Spleen (tissue), 11 donors: ENCODE data around the gene SORCS2. TPM values are rescaled to one million over a fixed set of nuclear protein-coding genes. Genes with fewer than 3 reads are reported as not detected.

Source experiments
- DNase-seq: peaks from one replicate; pipeline ENCODE4 v3.0.0-alpha.2; 2020
- H3K27ac ChIP-seq, 8 donors: fragments of 200-600 bp; sonication (generic) in 7 of 8; 1 replicate in 4 of 8; 2 replicates in 4 of 8; pipeline versions ENCODE4 v1.5.0 to v1.8.0; 2016 to 2021; ENCODE audit warnings: inconsistent platforms in 4 of 8, mild to moderate bottlenecking in 4 of 8, moderate library complexity in 1 of 8
- H3K27me3 ChIP-seq, 7 donors: fragments of 200-600 bp; sonication (generic) in 6 of 7; replicated peaks in 1 of 7; 1 replicate in 4 of 7; 2 replicates in 3 of 7; pipeline versions ENCODE4 v1.5.0 to v1.8.0; 2016 to 2021; ENCODE audit warnings: inconsistent platforms in 3 of 7, mild to moderate bottlenecking in 1 of 7
- H3K36me3 ChIP-seq, 6 donors: fragments of 200-600 bp; sonication (generic) in 5 of 6; 1 replicate in 4 of 6; 2 replicates in 2 of 6; pipeline versions ENCODE4 v1.5.0 to v1.8.0; 2016 to 2021; ENCODE audit warnings: inconsistent platforms in 2 of 6
- H3K4me1 ChIP-seq, 6 donors: fragments of 200-600 bp; sonication (generic) in 5 of 6; 1 replicate in 3 of 6; 2 replicates in 3 of 6; pipeline versions ENCODE4 v1.5.0 to v1.8.0; 2016 to 2021; ENCODE audit warnings: inconsistent platforms in 3 of 6
- H3K4me3 ChIP-seq, 8 donors: fragments of 200-600 bp; sonication (generic) in 7 of 8; 1 replicate in 4 of 8; 2 replicates in 4 of 8; pipeline versions ENCODE4 v1.5.0 to v1.8.0; 2016 to 2021; ENCODE audit warnings: inconsistent platforms in 4 of 8, mild to moderate bottlenecking in 4 of 8, moderate library complexity in 2 of 8
- H3K9me3 ChIP-seq, 8 donors: fragments of 200-600 bp; sonication (generic) in 7 of 8; 1 replicate in 4 of 8; 2 replicates in 4 of 8; pipeline versions ENCODE4 v1.5.0 to v1.8.0; 2016 to 2021; ENCODE audit warnings: inconsistent platforms in 4 of 8
- CTCF ChIP-seq, 11 experiments: fragments of 200-600 bp in 7 of 11; fragments of 450-650 bp in 4 of 11; sonication (generic) in 4 of 11; IDR thresholded peaks in 8 of 11; conservative IDR thresholded peaks in 3 of 11; 1 replicate in 7 of 11; 2 replicates in 4 of 11; pipeline versions ENCODE4 v1.4.0 to v1.8.0; 2016 to 2021; ENCODE audit warnings: antibody characterized with exemption in 11 of 11, inconsistent platforms in 4 of 11, mild to moderate bottlenecking in 1 of 11
- POLR2A ChIP-seq, 3 donors: fragments of 450-650 bp; IDR thresholded peaks; one replicate each; pipeline ENCODE4 v1.5.1; 2017; ENCODE audit warnings: antibody characterized with exemption in 3 of 3, mild to moderate bottlenecking in 1 of 3
- POLR2AphosphoS5 ChIP-seq, 3 donors: sonication (generic); formaldehyde crosslinking; IDR thresholded peaks; one replicate each; pipeline ENCODE4 v1.5.1; 2017; ENCODE audit warnings: antibody characterized with exemption in 3 of 3
- WGBS, 5 donors: extraction: QIAGEN DNeasy Blood & Tissue Kit in 3 of 5; methylation state at CpG; one replicate each; pipeline versions ENCODE4 v1.1.5 to v1.1.7; 2013 to 2018; 5-methylcytosine and 5-hydroxymethylcytosine counted together
- intact Hi-C: fragments of 100-400 bp; cut with DNase I; formaldehyde crosslinking; loops from one replicate; pipeline ENCODE4 v1.15.0; 2023; ENCODE audit warnings: low total_unique reads
- polyA plus RNA-seq, 3 donors: library from polyadenylated mRNA; stranded (reverse); fragments of 200-250 nt; gene quantifications; one replicate each; pipeline ENCODE4 v1.2.1, GENCODE V29; 2013
- total RNA-seq, 7 donors: library from RNA; depleted of rRNA in 3 of 7; stranded (reverse); fragments of >200 nt in 3 of 7; fragmentation: NEBNext Ultra II Directional in 4 of 7; extraction: Animal tissue kit (Norgen Biotek cat#: 25700) in 4 of 7; gene quantifications; one replicate each; pipeline versions ENCODE4 v1.1.0 to v1.2.1, GENCODE V29; 2016 to 2021
- donor health status: healthy with polysubstance abuse.
- donor health status: DM: no; HTN: no; CAD: no; lungs with moderate emphysema.
- donor health status: DM: no; HTN: no; CAD: no.
- donor health status: Bipolar disorder and iron deficiency.
- donor health status: healthy.
- donor health status: DM: no; HTN: no; CAD: no.
- donor health status: DM: yes; HTN: yes; CAD: no.

Gene SORCS2
- total and polyA plus RNA-seq, 10 donors, result 0.33 to 1.6 (median 0.60) TPM

DNA sequence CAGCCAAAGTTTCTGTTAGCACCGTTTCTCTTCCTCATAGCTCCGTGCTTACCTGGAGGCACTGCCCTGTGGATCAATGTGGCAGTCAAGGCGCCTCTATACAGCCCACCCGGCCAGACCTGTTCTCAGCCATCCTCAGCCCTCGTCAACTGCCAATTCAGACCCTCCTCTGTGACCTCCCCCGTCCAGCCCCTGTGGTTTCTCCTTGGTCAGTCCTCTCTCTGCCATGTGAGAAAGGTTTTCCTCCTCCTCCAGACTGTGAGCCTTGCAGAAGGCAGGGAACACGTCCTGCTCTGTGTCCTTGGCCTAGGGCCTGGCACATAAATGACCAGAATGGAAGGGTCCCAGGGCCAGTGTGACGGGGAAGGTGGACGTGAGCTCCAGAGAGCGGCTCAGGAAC, 417.0 kb downstream of the SORCS2 start:
- peaks cover 0 to 14% (median 0%) of the 10 kb centered on the region in 8 donors for H3K9me3 ChIP-seq
- intact Hi-C loops, result no loop called here
- H3K4me1 ChIP-seq, result no peaks in the 10 kb centered on the region
- H3K36me3 ChIP-seq, result no peaks in the 10 kb centered on the region
- no peak overlapping the region for H3K27ac ChIP-seq
- no peak for DNase-seq
- TF ChIP-seq CTCF (IDR thresholded peaks at IDR 0.05 in 8 of 11, conservative IDR thresholded peaks at IDR 0.05 in 3 of 11) (no peak), POLR2AphosphoS5 (IDR thresholded peaks at IDR 0.05) (no peak), POLR2A (IDR thresholded peaks at IDR 0.05) (no peak)
- WGBS, 5 donors, result 60 to 74% (median 70%) methylated on average over 10 of the region's 10 CpGs
- no peak overlapping the region for H3K4me3 ChIP-seq
- peaks cover 0 to 17% (median 0%) of the 10 kb centered on the region in 7 donors for H3K27me3 ChIP-seq

DNA sequence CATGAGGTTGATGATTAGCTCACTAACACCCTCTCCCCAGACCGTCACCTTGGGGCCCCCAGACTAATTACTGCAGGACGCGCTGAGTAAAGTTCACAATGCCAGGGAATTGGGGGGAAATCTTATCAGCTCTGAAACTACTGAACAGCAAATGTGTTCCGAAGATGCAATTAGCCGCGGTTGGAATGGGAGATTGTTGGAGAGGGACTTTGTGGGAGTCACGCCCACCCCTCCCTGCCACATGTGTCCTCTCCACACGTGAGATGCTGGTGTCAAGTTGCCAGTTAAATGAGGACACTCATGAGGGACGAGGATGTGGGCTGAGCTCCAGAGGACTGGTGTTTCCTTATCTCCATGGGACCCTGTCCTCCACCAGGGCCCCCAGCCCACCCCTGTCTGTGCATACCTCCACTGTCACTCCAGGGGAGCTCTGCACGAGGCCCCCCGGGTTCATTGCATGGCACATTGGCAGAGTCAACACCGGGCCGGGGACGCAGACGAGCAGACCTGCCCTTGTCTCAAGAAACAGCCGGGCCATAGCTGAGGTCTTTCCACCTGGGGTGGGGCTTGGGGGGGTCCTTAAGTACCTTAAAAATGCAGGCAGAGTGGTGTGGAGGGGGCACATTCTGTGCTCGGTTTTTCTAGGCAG, 417.8 kb downstream of the SORCS2 start:
- DNase-seq, result no peak
- H3K36me3 ChIP-seq, result no peaks in the 10 kb centered on the region
- H3K4me3 ChIP-seq, result no peak overlapping the region
- H3K27me3 ChIP-seq, result peaks cover 0 to 17% (median 0%) of the 10 kb centered on the region in 7 donors
- no peak for TF ChIP-seq CTCF (IDR thresholded peaks at IDR 0.05 in 8 of 11, conservative IDR thresholded peaks at IDR 0.05 in 3 of 11)
- TF ChIP-seq POLR2AphosphoS5 (IDR thresholded peaks at IDR 0.05), result no peak
- no peak for TF ChIP-seq POLR2A (IDR thresholded peaks at IDR 0.05)
- no peaks in the 10 kb centered on the region for H3K4me1 ChIP-seq
- H3K27ac ChIP-seq, result no peak overlapping the region
- intact Hi-C loops, result no loop called here
- H3K9me3 ChIP-seq, result peaks cover 0 to 6% (median 0%) of the 10 kb centered on the region in 8 donors
- WGBS, 5 donors, result 80 to 86% (median 84%) methylated on average over 17 of the region's 17 CpGs

DNA sequence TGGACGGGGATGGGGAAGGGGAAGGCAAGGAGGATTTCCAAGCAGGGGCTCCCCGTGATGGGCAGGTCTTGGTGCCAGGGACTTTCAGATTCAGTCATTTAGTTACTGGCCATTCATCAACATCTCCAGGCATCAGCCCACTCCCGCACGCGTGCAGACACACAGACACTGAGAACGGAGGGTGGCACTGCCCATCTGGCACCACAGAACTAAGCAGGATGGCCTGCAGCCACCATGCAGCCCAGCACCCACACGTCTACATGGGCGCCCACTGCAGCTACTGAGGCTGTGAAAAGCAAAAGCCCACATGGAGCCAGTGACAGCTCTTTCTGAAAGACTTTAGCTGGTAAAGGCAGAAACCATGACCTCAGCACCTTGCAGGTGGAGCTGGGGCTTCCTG, 418.5 kb downstream of the SORCS2 start:
- 85 to 94% (median 89%) methylated on average over 7 to 8 of the region's 8 CpGs for WGBS, 5 donors
- intact Hi-C loops, result no loop called here

More for the DNA sequence above, 418.5 kb downstream of the SORCS2 start:
- Histone ChIP-seq H3K9me3 (no peaks in the 10 kb centered on the region), H3K4me1 (no peaks in the 10 kb centered on the region), H3K36me3 (no peaks in the 10 kb centered on the region), H3K4me3 (no peak overlapping the region), H3K27me3 (peaks cover 0 to 17% (median 0%) of the 10 kb centered on the region in 7 donors), H3K27ac (no peak overlapping the region)
- no peak for DNase-seq
- TF ChIP-seq POLR2A (IDR thresholded peaks at IDR 0.05) (no peak), POLR2AphosphoS5 (IDR thresholded peaks at IDR 0.05) (no peak), CTCF (IDR thresholded peaks at IDR 0.05 in 8 of 11, conservative IDR thresholded peaks at IDR 0.05 in 3 of 11) (no peak)
